Uterus (tissue), 4 donors: ENCODE measurements around the gene CHD9NB. TPM values are rescaled to one million over a fixed set of nuclear protein-coding genes. Genes with fewer than 3 reads are reported as not detected.

Experiments used
- DNase-seq, 2 donors: peaks; one replicate each; pipeline ENCODE4 v3.0.0-alpha.2; 2019 to 2020
- H3K27ac ChIP-seq, 2 donors: fragments of 200-600 bp; sonication (generic); 1 replicate in 1 of 2; 2 replicates in 1 of 2; pipeline ENCODE4 v1.5.1; 2016 to 2018
- H3K27me3 ChIP-seq, 2 donors: fragments of 200-600 bp; sonication (generic); one replicate each; pipeline ENCODE4 v1.5.1; 2018 to 2019; ENCODE audit warnings: control low read depth in 1 of 2
- H3K36me3 ChIP-seq, 2 donors: fragments of 200-600 bp; sonication (generic); one replicate each; pipeline ENCODE4 v1.5.1; 2019; ENCODE audit warnings: control low read depth in 1 of 2
- H3K4me1 ChIP-seq, 2 donors: fragments of 200-600 bp; sonication (generic); one replicate each; pipeline ENCODE4 v1.5.1; 2018 to 2019; ENCODE audit warnings: control low read depth in 1 of 2
- H3K4me3 ChIP-seq, 2 donors: fragments of 200-600 bp; sonication (generic); 1 replicate in 1 of 2; 2 replicates in 1 of 2; pipeline ENCODE4 v1.5.1; 2018 to 2019; ENCODE audit warnings: mild to moderate bottlenecking in 1 of 2
- H3K9me3 ChIP-seq, 2 donors: fragments of 200-600 bp; sonication (generic); one replicate each; pipeline ENCODE4 v1.5.1; 2019; ENCODE audit warnings: control low read depth in 1 of 2
- POLR2A ChIP-seq, 2 donors: fragments of 450-650 bp; IDR thresholded peaks; one replicate each; pipeline ENCODE4 v1.6.1; 2016; ENCODE audit warnings: antibody characterized with exemption in 2 of 2, mild to moderate bottlenecking in 1 of 2, moderate library complexity in 1 of 2
- intact Hi-C: fragments of 100-400 bp; cut with DNase I; formaldehyde crosslinking; loops from one replicate; pipeline ENCODE4 v1.15.1; 2023; ENCODE audit warnings: low total_unique reads
- total RNA-seq, 4 donors: library from RNA; depleted of rRNA in 3 of 4; stranded (reverse); fragments of >200 nt in 3 of 4; gene quantifications; one replicate each; pipeline versions ENCODE4 v1.1.0 to v1.2.4, GENCODE V29; 2014 to 2023
- TF ChIP-seq, protein P1 (sequence below), 4 experiments: fragments of 200-600 bp in 2 of 4; fragments of 450-650 bp in 2 of 4; sonication (generic) in 2 of 4; IDR thresholded peaks; one replicate each; pipeline ENCODE4 v1.5.1; 2016 to 2019; ENCODE audit warnings: antibody characterized with exemption in 4 of 4, mild to moderate bottlenecking in 2 of 4, moderate library complexity in 1 of 4
- donor health status: DM: yes; HTN: yes; CAD: no.

The CHD9NB gene
- total RNA-seq, 4 donors from 2014 or later, result 1.2 to 4.3 (median 4.1) TPM; not detected in 1

DNA sequence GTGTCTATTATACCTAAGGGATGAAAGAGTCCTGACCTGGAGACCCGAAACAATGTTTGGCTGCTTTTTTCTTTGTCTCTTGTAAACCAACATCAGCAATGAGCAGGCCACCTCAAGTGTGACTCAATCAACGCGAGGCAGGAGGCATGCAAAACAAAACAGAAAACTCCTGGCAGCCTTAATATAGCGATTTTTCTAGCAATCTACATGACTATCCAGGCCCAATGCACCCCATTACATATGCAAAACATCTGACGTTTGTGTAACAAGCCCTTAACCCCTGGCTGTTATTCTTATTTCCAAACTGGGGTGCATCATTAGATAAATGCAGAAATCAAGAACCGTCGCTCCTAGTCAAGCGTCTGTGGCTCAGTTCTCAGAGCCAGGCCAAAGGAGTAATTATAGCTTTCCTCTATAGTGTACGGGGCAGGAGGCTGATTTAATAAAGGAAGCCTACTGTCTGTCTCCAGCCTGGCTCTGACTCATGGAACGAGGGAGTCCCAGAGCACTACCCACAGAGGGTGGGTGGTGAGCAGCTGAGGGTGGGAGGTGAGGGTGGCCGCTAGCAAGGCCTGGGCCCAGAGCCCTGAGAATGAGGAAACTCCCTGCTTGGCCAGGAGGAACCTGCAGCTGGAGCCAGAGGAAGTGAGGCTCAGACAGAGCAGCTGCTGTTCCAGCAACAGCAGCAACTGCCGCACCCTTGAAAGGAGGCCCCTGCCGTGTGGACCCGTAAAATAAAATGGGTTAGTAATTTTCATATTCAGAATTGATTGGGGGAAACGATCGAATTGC is 46.0 kb upstream of the CHD9NB start:
- Histone ChIP-seq H3K9me3 (no peaks in the 10 kb centered on the region), H3K36me3 (no peaks in the 10 kb centered on the region), H3K4me3 (peak overlapping the region in 1 of 2 donors; percentile 36), H3K27ac (peak overlapping the region; percentile 79 to 96), H3K27me3 (no peaks in the 10 kb centered on the region), H3K4me1 (peaks cover 13 to 21% of the 10 kb centered on the region in 2 donors)
- TF ChIP-seq, protein P1, sequence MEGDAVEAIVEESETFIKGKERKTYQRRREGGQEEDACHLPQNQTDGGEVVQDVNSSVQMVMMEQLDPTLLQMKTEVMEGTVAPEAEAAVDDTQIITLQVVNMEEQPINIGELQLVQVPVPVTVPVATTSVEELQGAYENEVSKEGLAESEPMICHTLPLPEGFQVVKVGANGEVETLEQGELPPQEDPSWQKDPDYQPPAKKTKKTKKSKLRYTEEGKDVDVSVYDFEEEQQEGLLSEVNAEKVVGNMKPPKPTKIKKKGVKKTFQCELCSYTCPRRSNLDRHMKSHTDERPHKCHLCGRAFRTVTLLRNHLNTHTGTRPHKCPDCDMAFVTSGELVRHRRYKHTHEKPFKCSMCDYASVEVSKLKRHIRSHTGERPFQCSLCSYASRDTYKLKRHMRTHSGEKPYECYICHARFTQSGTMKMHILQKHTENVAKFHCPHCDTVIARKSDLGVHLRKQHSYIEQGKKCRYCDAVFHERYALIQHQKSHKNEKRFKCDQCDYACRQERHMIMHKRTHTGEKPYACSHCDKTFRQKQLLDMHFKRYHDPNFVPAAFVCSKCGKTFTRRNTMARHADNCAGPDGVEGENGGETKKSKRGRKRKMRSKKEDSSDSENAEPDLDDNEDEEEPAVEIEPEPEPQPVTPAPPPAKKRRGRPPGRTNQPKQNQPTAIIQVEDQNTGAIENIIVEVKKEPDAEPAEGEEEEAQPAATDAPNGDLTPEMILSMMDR (IDR thresholded peaks at IDR 0.05), result no peak
- TF ChIP-seq POLR2A (IDR thresholded peaks at IDR 0.05), result peak in 1 of 2 donors; percentile 9
- intact Hi-C loops, result no loop called here
- peak; percentile 93 to 94 for DNase-seq

DNA sequence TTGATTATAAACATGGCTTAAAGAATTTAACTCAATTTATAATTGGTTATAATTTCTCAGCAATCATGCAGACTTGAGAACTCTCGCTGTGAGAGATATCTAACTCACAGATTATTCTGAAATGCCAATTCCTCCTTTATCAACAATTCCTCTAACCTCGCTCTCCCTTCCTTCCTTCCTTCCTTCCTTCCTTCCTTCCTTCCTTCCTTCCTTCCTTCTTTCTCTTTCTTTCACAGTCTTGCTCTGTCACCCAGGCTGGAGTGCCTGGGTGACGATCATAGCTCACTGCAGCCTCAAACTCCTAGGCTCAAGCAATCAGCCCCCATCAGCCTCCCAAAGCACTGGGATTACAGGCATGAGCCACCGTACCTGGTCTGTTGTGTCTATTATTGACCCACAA is 44.5 kb upstream of the CHD9NB start:
- peak overlapping the region; percentile 79 to 96 for H3K27ac ChIP-seq
- intact Hi-C loops, result no loop called here
- TF ChIP-seq POLR2A (IDR thresholded peaks at IDR 0.05), result no peak
- TF ChIP-seq, protein P1 (IDR thresholded peaks at IDR 0.05), result no peak
- peaks cover 13 to 24% of the 10 kb centered on the region in 2 donors for H3K4me1 ChIP-seq
- no peak for DNase-seq
- H3K36me3 ChIP-seq, result no peaks in the 10 kb centered on the region
- no peaks in the 10 kb centered on the region for H3K27me3 ChIP-seq
- no peaks in the 10 kb centered on the region for H3K9me3 ChIP-seq
- no peak overlapping the region for H3K4me3 ChIP-seq

DNA sequence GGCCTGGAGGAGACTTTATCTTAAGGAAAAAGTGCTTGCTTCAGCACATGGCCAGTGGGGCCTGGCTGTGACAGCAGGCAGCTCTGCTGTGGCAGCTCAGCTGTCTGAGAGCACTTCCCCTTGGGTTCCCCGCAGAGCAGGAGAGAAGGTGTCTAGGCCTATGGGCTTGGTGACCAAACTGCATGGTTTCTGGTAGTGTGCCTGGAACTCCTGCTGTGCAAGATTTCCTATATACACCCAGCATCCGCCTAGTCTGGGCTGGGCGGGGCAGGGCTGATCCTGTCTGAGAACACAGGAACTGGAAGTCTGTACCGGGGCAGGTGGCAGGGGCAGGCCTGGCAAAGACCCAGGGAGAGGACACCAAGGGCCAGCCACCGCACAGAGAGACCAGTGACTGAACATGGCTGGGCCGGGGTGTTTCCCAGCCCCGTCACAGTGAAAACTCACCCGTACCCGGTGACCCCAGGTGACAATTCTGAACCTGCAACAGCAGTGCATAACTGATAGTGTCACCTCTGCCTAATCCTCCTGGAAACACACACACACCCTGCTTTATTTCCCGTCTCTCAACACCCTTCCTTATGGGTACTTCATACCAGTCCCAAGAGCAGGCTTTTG is 41.4 kb upstream of the CHD9NB start:
- H3K36me3 ChIP-seq, result no peaks in the 10 kb centered on the region
- intact Hi-C loops, result no loop called here
- H3K4me3 ChIP-seq, result no peak overlapping the region
- no peak for TF ChIP-seq POLR2A (IDR thresholded peaks at IDR 0.05)
- TF ChIP-seq, protein P1 (IDR thresholded peaks at IDR 0.05), result no peak
- H3K4me1 ChIP-seq, result peaks cover 14 to 25% of the 10 kb centered on the region in 2 donors
- DNase-seq, result peak in 1 of 2 donors; percentile 66
- H3K27ac ChIP-seq, result peak overlapping the region; percentile 51 to 56
- no peaks in the 10 kb centered on the region for H3K27me3 ChIP-seq
- no peaks in the 10 kb centered on the region for H3K9me3 ChIP-seq

- Histone ChIP-seq H3K27me3 (no peaks in the 10 kb centered on the region), H3K27ac (peak overlapping the region; percentile 51 to 80), H3K36me3 (no peaks in the 10 kb centered on the region), H3K4me3 (no peak overlapping the region), H3K9me3 (no peaks in the 10 kb centered on the region), H3K4me1 (peaks cover 11 to 23% of the 10 kb centered on the region in 2 donors)
- TF ChIP-seq POLR2A (IDR thresholded peaks at IDR 0.05), result no peak
- intact Hi-C loops, result no loop called here
- no peak for DNase-seq
Measured at GRCh38 chr16:53093162-53093744, 40.6 kb upstream of the CHD9NB start.

DNA sequence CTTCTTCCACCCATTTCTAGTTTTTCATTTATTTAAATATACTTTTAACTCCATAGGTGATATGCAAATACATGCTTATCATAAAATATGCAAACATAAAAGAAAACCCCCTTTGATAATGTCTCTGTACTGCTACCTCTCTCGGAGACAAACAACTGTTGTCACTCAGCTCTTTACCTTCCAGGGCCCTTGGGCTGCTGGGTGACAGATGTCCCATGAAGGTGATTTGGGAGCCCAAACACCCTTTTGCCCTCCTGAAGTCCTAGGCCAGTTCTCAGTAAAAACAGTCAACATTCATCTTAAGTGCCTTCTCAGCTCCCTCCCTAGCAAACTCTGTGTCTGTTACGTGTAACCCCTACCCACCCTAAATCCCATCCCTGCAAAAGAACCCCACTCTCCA is 39.6 kb upstream of the CHD9NB start:
- peak overlapping the region; percentile 80 to 89 for H3K27ac ChIP-seq
- TF ChIP-seq POLR2A (IDR thresholded peaks at IDR 0.05), result no peak
- TF ChIP-seq, protein P1 (IDR thresholded peaks at IDR 0.05), result no peak
- H3K4me1 ChIP-seq, result peaks cover 8 to 14% of the 10 kb centered on the region in 2 donors
- H3K36me3 ChIP-seq, result no peaks in the 10 kb centered on the region
- intact Hi-C loops, result no loop called here
- H3K9me3 ChIP-seq, result no peaks in the 10 kb centered on the region
- no peaks in the 10 kb centered on the region for H3K27me3 ChIP-seq
- no peak overlapping the region for H3K4me3 ChIP-seq
- no peak for DNase-seq
